GM21515 (cell line): ENCODE data around the gene DCPS.
"Not testable (repeated sequence)": the region's sequence is repeated elsewhere in the genome, so short reads cannot be mapped to it uniquely, and the experiment has no call there.

Experiments used
- ATAC-seq: cut with Tn5 transposase; IDR thresholded peaks from one replicate; pipeline ENCODE4 v1.9.1; 2021; ENCODE audit not compliant: unreplicated experiment

Gene DCPS

DNA sequence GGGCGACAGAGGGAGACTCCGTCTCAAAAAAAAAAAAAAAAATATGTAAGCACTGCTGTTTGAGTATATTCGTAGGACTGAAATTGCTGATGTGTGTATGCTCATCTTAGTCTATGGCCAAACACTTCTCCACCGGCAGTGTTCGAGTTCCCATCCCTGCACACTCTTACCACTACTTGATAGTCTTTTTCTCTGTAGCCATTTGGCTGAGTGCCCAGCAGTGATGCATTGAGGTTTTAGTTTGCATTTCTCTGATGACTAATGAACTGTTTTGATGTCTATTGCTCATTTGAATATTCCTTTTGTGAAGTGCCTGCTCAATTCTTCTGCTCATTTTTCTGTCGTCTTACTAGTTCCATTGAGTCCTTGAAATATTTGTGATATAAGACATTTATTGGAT, 19.0 kb upstream of the DCPS start:
- peak; percentile 57 for ATAC-seq

DNA sequence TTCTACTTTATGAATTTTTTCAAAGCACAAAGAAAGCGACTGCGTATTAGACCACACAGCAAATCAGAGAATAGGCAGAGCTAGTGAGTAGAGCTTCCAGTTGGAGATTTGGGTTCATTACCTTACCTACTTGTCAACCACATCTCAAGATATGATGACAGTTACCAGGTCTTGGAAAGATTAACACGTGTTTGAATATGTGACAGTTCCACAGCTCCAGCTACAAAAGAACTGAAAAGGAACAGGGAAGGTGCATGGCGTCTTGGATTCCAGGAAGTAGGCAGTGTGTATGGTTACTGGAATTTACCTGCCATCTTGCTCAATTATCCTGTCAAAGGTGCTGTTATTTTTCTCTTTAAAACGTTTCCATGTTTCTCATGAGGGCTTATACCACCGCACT, 15.6 kb upstream of the DCPS start:
- no peak for ATAC-seq

DNA sequence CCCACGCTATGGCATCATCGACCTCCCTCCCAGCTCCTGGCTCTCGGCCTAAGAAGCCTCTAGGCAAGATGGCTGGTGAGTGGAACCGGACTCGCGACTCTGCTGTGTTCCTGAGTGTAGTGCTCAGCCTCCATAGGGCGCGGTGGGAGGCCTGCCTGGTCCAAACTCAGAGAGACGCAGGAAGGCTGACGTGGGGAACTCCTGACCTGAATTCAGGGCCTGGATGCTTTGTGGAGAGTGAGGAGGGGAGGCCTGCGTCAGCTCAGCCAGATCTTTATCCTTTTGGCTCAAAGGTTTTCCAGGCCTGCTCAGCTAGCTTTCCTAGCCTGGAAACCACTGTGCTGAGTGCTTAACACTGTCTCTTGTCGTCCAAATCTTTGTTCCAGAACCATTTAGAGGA, 13.0 kb upstream of the DCPS start:
- no peak for ATAC-seq

DNA sequence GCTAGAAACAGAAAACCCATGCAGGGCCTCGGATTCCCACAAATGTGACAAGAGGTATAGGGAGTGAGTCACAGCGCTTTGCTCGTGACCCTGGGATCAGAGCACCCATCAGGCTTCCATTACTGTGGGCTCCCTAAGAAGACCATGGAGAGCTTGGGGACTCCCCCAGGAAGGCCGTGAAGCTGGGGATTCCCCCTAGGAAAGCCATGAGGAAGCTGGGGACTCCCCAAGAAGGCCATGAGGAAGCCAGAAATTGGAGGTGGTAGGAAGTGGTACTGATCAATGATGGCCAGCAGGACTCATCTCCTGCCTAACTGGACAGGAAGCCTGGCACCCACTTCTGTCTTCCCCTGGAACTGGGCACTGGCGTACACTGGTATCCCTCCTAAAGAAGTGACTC, 10.1 kb upstream of the DCPS start:
- ATAC-seq, result no peak

DNA sequence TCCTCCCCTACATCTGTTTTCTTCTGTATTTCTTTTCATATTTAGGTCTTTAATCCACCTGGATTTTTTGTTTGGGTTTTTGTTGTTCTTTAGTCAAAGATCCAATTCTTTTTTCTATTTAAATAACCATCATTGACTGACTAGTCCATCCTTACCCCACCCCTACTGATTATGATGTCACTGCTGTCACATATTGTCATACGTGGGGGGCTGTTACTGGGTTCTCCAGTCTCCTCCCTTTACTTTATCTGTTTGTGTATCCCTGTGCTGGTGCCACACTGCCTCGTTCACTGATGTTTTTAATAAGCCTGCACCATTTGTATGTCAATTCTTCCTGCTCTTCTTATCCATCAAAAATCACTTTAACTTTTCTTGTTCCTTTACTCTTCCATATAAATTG, 6.9 kb upstream of the DCPS start:
- no peak for ATAC-seq

DNA sequence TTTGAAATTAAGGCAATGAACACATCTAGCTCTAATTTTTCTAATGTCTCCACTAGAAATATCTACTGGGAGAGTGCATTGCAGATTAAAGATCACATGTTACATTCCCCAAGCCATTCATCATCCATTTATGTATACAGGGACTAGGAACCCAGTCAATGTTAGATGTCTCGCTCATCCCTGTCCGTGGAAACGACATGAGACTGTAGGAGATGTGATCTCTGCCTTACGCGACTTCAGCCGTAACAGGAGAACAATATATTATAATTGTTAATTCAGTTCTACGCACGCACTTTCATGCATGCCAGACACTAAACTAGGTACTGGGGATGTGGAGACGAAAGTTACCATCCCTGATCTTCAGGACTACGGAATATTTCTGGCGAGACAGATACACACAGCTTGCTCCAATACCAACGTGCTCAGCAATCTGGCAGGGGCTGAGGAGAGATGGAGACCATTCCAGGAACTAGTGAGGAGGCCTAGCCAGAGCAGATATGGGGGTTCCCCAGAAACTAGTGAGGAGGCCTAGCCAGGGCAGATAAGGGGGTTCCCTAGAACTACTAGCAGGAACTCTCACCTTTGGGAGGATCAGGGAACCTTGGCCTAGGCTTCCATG, 706 bp downstream of the DCPS start:
- ATAC-seq, result peak; percentile 1

DNA sequence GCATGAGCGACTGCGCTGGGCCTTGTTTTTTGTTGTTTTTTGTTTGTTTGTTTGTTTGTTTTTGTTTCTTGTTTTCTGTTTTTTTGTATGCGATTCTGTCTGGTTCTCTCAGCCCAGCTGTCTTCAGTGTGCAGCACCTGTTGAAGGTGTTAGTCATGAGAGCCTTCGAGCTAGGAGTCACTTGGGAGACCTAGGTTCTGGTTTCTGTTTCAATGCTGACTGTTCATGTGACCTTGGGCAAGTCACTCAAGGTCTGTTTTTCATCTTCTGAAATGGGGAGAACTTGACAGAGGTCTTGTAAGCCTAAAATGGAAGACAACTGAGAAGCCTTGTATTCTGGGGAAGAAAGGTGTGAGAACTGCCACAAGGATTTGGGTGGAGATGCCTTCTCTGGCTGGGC, 1.8 kb downstream of the DCPS start:
- ATAC-seq, result peak; percentile 55

DNA sequence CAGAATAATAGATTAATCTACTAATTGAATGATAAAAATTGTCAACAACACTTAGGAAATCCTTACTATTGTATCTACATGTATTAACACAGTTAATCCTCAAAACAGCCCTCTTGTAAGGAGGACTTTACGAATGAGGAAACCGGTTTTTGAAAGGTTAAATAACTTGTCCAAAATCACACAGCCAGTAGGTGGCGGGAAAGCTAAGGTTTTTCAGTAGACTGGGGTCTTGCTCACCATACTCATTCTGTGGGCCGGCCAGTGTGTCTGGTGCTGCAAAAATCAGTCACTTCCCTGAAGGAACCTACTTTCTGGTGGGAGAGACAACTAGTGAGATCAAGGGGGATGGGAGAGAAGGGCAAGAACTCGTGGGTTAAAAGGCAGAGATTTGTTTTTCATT, 3.8 kb downstream of the DCPS start:
- no peak for ATAC-seq

DNA sequence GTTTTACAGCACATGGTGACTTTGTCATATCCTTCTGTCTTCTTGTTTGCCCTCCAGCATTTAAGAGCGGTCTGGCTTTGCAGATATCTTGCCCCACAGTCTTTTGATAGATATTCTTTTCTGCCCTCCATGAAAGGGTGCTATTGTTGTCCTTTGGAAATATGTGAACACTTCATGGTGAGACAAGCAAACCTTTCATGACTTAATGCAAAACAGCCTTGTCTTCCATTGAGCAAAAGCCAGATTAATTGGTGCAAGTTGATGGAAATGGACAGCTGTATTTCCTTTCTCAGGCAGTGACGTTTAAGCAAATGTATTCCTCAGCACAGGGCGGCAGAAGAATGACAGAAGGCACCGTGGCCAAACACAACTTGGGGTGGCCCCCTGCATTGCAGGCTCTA, 4.4 kb downstream of the DCPS start:
- ATAC-seq, result no peak

DNA sequence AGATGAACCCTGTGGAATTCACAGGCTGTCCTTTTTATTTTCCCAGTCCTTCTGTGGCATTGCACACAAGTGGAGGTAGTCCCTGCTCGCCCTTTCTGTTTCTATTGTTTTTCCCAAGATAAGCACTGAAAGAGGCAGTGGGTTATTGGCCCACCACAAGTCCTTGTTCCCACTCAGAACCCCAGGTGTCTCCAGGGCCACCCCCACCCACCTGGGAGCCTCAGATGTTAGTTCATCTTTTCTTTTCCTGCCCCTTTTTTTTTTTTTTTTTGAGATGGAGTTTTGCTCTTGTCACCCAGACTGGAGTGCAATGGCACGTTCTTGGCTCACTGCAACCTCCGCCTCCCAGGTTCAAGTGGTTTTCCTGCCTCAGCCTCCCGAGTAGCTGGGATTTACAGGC, 4.9 kb downstream of the DCPS start:
- not testable (repeated sequence) for ATAC-seq

DNA sequence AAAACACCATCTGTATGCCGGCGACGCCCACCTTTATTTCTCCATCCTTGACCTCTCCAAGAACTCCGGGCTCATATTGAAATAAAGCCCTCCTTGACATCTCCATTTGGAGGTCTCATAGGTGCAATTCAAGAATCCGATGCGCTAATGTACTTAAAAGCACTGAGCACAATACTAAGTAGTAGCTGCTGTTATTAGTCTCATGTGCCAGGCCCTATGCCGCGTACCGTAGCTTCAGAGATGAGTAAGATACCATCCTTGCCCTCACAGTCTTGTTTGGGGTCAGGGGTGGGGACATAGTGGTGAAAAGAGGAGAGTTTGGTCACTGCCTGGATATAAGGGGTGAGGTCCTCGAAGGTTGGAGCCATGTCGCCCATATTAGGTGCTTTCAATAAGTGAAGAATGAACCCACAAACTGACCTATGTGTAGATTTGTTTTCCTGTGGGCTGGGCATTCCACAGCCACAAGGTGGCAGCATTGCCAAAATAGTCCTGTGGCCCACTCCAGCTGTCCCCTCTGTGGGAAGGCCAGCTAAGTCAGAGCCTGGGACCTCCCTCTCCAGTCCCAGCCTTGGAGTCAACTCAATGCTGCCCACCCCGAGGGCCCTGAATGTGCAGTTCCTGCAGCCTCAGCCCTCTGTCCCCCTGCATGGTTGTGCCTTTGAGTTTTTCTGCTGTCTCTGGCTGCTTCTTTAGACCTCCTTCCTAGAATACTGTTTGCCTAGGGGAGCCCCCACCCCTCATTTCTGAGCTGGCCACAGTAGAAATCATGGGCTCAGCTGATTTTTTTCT, 6.5 kb downstream of the DCPS start:
- ATAC-seq, result peak; percentile 39

DNA sequence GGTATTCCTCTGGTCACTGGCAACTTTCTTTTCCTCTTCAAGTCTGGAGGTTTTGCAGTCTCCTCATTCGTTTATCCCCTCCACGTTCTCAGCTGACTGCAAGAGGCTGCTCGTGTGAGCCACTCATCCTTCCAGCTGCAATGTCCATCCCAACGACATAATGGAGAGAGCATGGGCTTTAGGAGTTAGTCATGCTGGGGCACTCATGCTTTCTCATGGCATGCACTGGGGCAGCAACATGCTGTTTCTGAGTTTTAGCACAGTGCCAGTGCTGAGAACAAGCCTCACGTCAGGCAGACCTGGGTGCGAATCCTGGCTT, 7.1 kb downstream of the DCPS start:
- no peak for ATAC-seq

DNA sequence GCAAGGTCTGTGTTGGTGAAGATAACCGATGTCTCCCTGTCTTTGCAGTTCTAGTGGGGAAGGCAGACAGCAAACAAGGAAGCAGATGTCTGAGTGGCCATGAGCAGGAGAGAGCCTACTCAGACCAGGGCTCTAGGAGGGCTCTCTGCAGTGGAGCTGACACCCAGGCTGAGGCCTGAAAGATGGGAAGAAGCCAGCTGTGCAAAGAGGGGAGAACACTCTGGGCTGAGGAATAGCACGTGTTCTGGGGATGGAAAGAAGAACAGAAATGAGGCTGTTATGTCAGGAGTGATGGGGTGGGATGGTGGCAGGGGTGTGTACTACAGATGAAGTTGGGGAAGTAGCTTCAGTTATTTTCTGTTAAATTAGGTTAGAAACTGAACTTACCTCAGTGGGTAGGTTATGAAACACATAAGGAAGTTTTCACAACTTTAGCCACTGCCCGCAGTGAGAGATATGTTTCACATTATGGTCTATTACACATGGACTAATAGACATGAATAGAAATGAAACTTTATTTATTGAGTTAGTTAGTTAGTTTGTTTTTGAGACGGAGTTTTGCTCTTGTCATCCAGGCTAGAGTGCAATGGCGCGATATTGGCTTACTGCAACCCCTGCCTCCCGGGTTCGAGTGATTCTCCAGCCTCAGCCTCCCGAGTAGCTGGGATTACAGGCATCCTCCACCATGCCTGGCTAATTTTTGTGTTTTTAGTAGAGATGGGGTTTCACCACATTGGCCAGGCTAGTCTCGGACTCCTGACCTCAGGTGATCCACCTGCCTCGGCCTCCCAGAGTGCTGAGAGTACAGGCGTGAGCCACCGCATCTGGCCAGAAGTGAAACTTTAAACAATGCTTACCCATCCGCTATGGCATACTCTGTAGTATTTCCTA, 7.8 kb downstream of the DCPS start:
- ATAC-seq, result peak; percentile 74

DNA sequence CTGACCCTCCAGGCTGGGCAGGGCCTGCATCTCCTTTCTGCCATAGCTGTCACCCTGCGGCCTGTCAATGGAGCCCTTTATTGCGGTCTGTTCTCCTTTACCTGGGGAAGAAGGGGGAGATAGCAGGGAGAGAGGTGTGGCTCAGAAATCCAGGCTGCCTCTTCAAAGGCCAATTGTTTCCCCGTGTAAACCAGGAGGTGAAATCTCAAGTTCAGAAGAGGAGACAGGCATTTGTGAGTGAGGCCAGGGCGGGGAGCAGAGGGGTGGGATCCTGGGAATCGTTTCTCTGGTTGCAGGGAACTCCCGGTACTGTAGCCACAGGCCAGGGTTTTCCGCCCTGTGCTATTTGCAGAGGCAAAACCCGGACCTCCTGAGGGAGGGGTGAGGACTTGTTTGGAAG, 9.1 kb downstream of the DCPS start:
- ATAC-seq, result no peak

DNA sequence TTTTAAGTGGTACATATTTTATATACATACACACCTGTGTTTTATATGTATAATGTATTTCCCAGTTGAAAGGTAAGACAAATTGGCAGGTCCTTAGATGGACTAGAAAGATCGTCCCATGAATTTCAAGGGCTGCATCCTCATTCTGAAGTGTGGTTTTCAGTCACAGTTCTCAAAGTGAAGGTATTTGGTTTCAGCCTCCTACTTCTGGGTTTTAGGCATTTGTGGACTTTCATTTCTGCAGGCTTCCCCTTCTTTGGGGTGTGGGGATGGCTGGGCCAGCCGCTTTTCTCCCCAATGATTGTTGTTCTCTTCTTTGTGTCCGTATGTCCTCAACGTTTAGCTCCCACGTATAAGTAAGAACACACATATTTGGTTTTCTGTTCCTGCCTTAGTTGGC, 10.0 kb downstream of the DCPS start:
- no peak for ATAC-seq

DNA sequence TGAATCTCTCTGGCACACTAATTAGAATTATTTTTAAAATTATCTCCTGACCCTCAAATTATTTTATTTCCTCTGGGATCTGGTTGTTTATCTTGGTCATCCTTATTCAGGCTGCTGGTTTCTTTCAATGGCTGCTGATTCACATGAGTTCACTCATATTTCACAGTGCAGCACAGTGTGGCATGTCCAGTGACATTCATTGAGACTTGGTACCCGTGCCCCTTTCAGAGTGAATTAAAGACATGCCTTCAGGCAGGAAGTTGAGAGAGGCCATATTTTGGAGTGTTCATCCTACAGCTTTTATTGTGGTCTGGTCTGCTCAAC, 13.5 kb downstream of the DCPS start:
- no peak for ATAC-seq

DNA sequence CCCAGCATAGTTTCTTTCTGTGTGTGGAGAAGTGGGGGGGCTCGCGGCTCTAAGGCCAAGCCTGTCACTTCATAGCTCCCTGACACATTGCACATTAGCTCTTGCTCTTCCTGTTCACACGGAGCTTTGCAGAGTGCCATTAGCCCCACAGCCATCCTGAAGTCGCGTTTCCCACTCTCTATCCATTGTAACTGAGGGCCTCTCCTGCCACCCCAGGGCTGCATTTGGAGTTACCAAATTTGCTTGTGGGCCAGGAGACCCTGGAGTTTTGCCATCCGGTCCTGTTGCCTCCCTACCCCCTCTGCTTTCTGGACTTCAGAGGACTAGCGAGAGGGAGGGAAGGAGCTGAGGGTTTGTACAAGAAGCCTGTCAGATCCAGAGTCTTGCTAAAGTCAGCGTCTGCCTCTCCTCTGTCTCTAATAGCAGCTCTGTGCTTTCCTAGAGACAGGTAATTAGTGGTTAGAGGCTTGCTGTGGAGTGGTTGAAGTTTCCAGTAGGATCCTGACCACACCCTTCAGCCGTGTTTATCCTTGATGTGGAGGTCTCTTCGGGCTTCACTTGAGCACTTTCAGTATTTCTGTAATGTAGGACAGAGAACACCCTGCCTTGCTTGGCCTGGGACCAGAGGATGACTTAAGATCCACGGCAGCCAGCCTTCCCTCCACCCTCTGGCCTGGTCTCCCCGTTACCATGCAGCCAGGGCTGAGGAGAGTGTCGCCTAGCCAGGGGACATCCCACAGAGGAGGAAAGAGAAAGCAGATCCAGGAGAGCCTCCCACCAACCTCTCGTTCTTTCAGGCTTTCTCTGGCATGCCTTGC, 14.1 kb downstream of the DCPS start:
- peak; percentile 38 for ATAC-seq

DNA sequence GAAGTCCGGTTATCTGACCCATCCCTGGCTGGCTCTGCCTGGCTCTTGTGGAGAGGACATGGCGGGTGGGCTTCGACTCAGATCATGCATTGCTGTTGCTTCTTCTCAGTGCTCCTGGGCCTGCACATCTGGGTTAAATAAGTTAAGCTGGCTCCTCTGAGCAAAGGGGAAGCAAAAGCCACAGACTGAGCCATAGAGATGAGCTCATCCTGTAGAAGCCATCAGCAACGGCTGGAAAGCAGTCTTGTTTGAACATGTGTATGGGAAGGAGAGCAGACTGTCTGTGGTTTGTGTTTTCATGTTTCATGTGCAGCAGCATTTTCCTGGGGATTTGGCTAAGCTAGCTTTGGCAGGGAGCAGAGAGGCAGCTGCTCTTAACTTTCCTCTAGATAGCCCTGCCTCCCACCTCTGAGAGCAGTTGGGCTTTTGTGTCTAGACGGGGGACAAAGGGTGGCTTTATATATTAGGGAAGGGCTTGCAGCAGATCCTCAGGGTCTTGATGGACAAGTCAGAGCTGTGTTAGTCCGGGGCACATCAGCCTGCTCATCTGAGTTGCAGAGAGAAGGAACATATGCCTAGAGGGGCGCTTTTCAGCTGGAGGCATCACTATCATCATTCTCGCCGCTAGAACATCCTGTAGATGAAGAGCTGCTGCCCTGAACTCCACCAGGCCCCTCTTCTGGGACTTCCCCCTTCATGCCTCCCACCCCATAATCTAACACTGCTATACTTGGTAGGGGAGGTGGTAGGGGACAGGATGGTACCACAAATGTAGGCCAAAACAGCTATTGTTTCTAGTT, 14.9 kb downstream of the DCPS start:
- ATAC-seq, result peak; percentile 85

DNA sequence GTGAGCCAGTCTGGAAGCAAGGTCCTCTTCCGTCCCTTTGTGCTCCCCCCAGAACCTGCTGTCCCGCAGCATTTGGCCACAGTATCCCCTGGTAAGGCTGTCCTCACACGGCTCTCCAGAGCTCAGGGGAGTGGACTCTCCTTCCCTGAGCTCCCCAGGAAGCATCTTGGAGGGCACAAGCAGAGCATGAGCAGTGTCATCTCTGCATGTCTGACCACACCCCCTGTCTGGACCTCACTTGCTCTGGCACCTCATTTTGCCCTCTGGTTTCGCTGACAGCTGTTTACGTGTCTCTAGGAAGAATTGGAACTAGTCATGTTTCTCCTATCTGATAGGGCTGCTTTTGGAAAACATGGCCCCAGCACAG, 15.5 kb downstream of the DCPS start:
- no peak for ATAC-seq

DNA sequence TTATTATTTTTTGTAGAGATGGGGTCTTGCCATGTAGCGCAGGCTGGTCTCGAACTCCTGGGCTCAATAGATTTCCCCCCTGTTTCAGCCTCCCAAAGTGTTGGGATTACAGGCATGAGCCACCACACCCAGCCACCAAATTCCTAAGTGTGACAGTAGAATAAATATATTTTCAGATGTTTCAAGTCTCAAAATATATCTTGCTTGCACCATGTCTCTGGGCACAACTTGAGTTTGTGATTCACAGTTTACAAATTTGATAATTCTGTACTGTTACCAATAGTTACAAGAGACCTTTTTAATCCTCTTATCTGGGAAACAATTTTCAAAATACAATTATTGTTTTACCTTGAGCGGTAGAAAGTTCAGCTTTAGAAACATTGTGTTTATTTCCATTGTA, 19.1 kb downstream of the DCPS start:
- ATAC-seq, result no peak
